Liver (tissue), 9 donors: ENCODE measurements around the gene CRYL1. TPM values are rescaled to one million over a fixed set of nuclear protein-coding genes. Genes with fewer than 3 reads are reported as not detected.

ENCODE experiments used
- DNase-seq: peaks from one replicate; pipeline ENCODE4 v3.0.0-alpha.2; 2017; ENCODE audit warnings: low spot score
- H3K27ac ChIP-seq, 2 donors: one replicate each; pipeline ENCODE4 v1.7.0; 2013; ENCODE audit warnings: inconsistent platforms in 2 of 2, low read length in 2 of 2, control low read depth in 1 of 2, low read depth in 1 of 2, mild to moderate bottlenecking in 1 of 2
- H3K27me3 ChIP-seq, 4 donors: one replicate each; pipeline versions ENCODE4 v1.6.1 to v1.7.0; 2013; ENCODE audit warnings: low read length in 3 of 4, inconsistent platforms in 1 of 4, mild to moderate bottlenecking in 1 of 4, moderate library complexity in 1 of 4; ENCODE audit not compliant: control insufficient read depth in 4 of 4, insufficient read depth in 4 of 4
- H3K36me3 ChIP-seq, 4 donors: one replicate each; pipeline versions ENCODE4 v1.6.1 to v1.7.0; 2013; ENCODE audit warnings: low read length in 3 of 4, mild to moderate bottlenecking in 3 of 4, low read depth in 1 of 4, moderate library complexity in 1 of 4; ENCODE audit not compliant: control insufficient read depth in 4 of 4, insufficient read depth in 3 of 4
- H3K4me1 ChIP-seq, 4 donors: one replicate each; pipeline versions ENCODE4 v1.6.1 to v1.7.0; 2013; ENCODE audit warnings: low read length in 3 of 4, mild to moderate bottlenecking in 3 of 4, moderate library complexity in 1 of 4; ENCODE audit not compliant: control insufficient read depth in 4 of 4, insufficient read depth in 4 of 4
- H3K4me3 ChIP-seq, 3 donors: one replicate each; pipeline versions ENCODE4 v1.6.1 to v1.7.0; 2013; ENCODE audit warnings: low read length in 3 of 3, control low read depth in 1 of 3, low read depth in 1 of 3, mild to moderate bottlenecking in 1 of 3
- H3K9ac ChIP-seq, 2 donors: one replicate each; pipeline ENCODE4 v1.7.0; 2013; ENCODE audit warnings: low read length in 2 of 2, mild to moderate bottlenecking in 2 of 2, moderate library complexity in 2 of 2, control low read depth in 1 of 2, low read depth in 1 of 2
- H3K9me3 ChIP-seq, 4 donors: one replicate each; pipeline versions ENCODE4 v1.6.1 to v1.7.0; 2013; ENCODE audit warnings: low read length in 3 of 4; ENCODE audit not compliant: control insufficient read depth in 4 of 4
- HNF4A ChIP-seq, 2 donors: conservative IDR thresholded peaks; 2 replicates each; pipeline ENCODE4 v1.6.1; 2016; ENCODE audit warnings: antibody characterized with exemption in 2 of 2, mild to moderate bottlenecking in 2 of 2
- JUND ChIP-seq, 2 donors: IDR thresholded peaks; 2 replicates each; pipeline ENCODE4 v1.6.1; 2016; ENCODE audit warnings: antibody characterized with exemption in 2 of 2
- RAD21 ChIP-seq, 2 donors: IDR thresholded peaks; 2 replicates each; pipeline ENCODE4 v1.6.1; 2016; ENCODE audit warnings: antibody characterized with exemption in 2 of 2, mild to moderate bottlenecking in 2 of 2
- RXRA ChIP-seq, 2 donors: IDR thresholded peaks; 2 replicates each; pipeline ENCODE4 v1.6.1; 2017 to 2018; ENCODE audit warnings: antibody characterized with exemption in 2 of 2, mild to moderate bottlenecking in 1 of 2
- SP1 ChIP-seq: IDR thresholded peaks from 2 replicates; pipeline ENCODE4 v1.6.1; 2018; ENCODE audit warnings: antibody characterized with exemption, mild to moderate bottlenecking
- TAF1 ChIP-seq: conservative IDR thresholded peaks from 2 replicates; pipeline ENCODE4 v1.6.1; 2016; ENCODE audit warnings: antibody characterized with exemption, mild to moderate bottlenecking
- YY1 ChIP-seq: IDR thresholded peaks from 2 replicates; pipeline ENCODE4 v1.6.1; 2016; ENCODE audit warnings: antibody characterized with exemption, mild to moderate bottlenecking
- WGBS: extraction: QIAGEN DNeasy Blood & Tissue Kit; methylation state at CpG from one replicate; pipeline ENCODE4 v1.1.7; 2013; 5-methylcytosine and 5-hydroxymethylcytosine counted together
- polyA plus RNA-seq, 2 donors: library from polyadenylated mRNA; stranded (reverse) in 1 of 2; unstranded in 1 of 2; fragments of 200-250 nt in 1 of 2; fragments of >200 nt in 1 of 2; fragmentation: Nextera tagmentation in 1 of 2; extraction: Ambion mirVana in 1 of 2; gene quantifications; one replicate each; pipeline versions ENCODE4 v1.2.1 to v1.2.3, GENCODE V29; 2013 to 2015
- total RNA-seq, 2 donors: library from RNA; depleted of rRNA; stranded (reverse); fragments of >200 nt; gene quantifications; one replicate each; pipeline ENCODE4 v1.2.3, GENCODE V29; 2014
- TF ChIP-seq, protein P1 (sequence below): IDR thresholded peaks from 2 replicates; pipeline ENCODE4 v1.6.1; 2016; ENCODE audit warnings: antibody characterized with exemption
- TF ChIP-seq, protein P2 (sequence below): IDR thresholded peaks from 2 replicates; pipeline ENCODE4 v1.6.1; 2016; ENCODE audit warnings: antibody characterized with exemption
- TF ChIP-seq, protein P3 (sequence below): IDR thresholded peaks from 2 replicates; pipeline ENCODE4 v1.6.1; 2016; ENCODE audit warnings: antibody characterized with exemption, mild to moderate bottlenecking
- donor health status: healthy.
- donor health status: healthy.
- donor health status: healthy.
- donor health status: healthy.
- donor health status: healthy.

The CRYL1 gene
- total and polyA plus RNA-seq, 4 donors: 87.8 to 179 (median 168) TPM

DNA sequence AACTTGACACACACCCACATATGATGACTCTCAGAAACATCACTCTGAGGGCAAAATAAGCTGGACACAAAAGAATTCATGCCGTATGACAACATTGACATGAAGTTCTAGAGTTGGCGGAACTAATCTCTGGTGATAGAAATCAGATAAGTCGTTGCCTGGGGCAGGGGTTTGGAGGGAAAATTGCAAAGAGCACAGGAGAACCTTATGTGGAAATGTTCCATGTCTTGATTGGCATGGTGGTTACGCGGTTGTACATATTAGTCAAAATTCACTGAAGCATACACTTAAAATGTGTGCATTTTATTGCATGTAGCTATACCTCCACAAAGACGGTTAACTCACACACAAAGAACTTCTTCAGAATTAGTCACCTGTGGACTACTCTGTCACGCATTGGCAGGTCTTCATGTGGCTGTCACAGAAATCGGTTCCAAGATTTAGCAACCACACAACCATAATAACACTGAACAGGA, 155.7 kb downstream of the CRYL1 start:
- DNase-seq: no peak
- WGBS: 91% methylated on average over 8 of the region's 8 CpGs
- Histone ChIP-seq H3K27me3 (no peaks in the 10 kb centered on the region), H3K9ac (no peak overlapping the region), H3K4me3 (no peak overlapping the region), H3K9me3 (no peaks in the 10 kb centered on the region), H3K36me3 (no peaks in the 10 kb centered on the region), H3K27ac (no peak overlapping the region), H3K4me1 (no peaks in the 10 kb centered on the region)
- TF ChIP-seq, protein P1, sequence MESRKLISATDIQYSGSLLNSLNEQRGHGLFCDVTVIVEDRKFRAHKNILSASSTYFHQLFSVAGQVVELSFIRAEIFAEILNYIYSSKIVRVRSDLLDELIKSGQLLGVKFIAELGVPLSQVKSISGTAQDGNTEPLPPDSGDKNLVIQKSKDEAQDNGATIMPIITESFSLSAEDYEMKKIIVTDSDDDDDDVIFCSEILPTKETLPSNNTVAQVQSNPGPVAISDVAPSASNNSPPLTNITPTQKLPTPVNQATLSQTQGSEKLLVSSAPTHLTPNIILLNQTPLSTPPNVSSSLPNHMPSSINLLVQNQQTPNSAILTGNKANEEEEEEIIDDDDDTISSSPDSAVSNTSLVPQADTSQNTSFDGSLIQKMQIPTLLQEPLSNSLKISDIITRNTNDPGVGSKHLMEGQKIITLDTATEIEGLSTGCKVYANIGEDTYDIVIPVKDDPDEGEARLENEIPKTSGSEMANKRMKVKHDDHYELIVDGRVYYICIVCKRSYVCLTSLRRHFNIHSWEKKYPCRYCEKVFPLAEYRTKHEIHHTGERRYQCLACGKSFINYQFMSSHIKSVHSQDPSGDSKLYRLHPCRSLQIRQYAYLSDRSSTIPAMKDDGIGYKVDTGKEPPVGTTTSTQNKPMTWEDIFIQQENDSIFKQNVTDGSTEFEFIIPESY: no peak
- no peak for TF ChIP-seq TAF1

DNA sequence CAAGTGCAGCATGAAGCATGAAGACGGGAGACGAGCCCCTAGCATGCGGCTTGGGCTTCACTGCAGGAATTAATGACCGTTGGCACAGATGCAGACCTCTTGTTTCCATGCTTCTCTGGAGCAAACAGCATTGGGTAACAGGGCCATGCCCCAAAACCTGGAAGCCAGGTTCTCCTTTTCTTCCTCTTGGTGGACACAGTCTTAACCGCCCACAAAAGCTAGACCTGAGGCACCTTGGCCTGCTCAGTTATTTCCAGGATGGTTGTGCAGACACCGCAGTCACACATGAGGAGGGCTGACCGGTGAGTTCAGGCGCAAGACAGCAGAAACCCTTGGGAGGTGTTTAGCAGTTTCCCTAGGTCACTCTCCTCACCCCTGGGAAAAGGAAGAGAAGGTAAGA, 159.6 kb downstream of the CRYL1 start:
- 85% methylated on average over 8 of the region's 8 CpGs for WGBS
- H3K27ac ChIP-seq: no peak overlapping the region
- peaks cover 0 to 5% (median 2%) of the 10 kb centered on the region in 4 donors for H3K4me1 ChIP-seq
- no peak for TF ChIP-seq JUND (IDR thresholded peaks at IDR 0.05)
- no peak for TF ChIP-seq HNF4A (conservative IDR thresholded peaks at IDR 0.05)
- TF ChIP-seq, protein P2, sequence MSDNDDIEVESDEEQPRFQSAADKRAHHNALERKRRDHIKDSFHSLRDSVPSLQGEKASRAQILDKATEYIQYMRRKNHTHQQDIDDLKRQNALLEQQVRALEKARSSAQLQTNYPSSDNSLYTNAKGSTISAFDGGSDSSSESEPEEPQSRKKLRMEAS: no peak
- TF ChIP-seq, protein P1: no peak
- TF ChIP-seq, protein P3, sequence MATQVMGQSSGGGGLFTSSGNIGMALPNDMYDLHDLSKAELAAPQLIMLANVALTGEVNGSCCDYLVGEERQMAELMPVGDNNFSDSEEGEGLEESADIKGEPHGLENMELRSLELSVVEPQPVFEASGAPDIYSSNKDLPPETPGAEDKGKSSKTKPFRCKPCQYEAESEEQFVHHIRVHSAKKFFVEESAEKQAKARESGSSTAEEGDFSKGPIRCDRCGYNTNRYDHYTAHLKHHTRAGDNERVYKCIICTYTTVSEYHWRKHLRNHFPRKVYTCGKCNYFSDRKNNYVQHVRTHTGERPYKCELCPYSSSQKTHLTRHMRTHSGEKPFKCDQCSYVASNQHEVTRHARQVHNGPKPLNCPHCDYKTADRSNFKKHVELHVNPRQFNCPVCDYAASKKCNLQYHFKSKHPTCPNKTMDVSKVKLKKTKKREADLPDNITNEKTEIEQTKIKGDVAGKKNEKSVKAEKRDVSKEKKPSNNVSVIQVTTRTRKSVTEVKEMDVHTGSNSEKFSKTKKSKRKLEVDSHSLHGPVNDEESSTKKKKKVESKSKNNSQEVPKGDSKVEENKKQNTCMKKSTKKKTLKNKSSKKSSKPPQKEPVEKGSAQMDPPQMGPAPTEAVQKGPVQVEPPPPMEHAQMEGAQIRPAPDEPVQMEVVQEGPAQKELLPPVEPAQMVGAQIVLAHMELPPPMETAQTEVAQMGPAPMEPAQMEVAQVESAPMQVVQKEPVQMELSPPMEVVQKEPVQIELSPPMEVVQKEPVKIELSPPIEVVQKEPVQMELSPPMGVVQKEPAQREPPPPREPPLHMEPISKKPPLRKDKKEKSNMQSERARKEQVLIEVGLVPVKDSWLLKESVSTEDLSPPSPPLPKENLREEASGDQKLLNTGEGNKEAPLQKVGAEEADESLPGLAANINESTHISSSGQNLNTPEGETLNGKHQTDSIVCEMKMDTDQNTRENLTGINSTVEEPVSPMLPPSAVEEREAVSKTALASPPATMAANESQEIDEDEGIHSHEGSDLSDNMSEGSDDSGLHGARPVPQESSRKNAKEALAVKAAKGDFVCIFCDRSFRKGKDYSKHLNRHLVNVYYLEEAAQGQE: no peak
- no peak for TF ChIP-seq SP1
- TF ChIP-seq RXRA (IDR thresholded peaks at IDR 0.05): no peak
- TF ChIP-seq RAD21 (IDR thresholded peaks at IDR 0.05): no peak
- TF ChIP-seq YY1: no peak
- H3K36me3 ChIP-seq: no peaks in the 10 kb centered on the region
- no peak for DNase-seq
- H3K4me3 ChIP-seq: no peak overlapping the region
- H3K9ac ChIP-seq: no peak overlapping the region
- H3K27me3 ChIP-seq: no peaks in the 10 kb centered on the region
- H3K9me3 ChIP-seq: no peaks in the 10 kb centered on the region
